ENCODE results near the gene NBPF20.
"Not testable (repeated sequence)": the region's sequence is repeated elsewhere in the genome, so short reads cannot be mapped to it uniquely, and the experiment has no call there.

DNA sequence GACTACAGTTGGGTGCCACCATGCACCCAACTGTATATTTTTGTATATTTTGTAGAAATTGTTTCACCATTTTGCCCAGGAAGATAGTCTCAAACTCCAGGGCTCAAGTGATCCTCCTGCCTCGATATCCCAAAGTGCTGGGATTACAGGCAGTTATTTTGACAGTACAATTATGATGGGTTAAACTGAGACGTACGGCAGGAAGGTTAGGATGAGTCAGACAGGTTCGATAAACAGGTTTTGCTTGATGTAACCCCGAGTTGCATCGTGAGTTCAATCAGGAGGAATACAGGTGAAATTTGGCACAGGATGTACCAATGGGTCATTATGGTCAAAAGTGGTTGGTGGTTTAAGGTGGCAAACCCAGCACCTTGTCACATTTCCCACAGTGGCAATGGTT lies 46.0 kb upstream of the NBPF20 start:
- TF ChIP-seq GTF2F1 (IDR thresholded peaks at IDR 0.05; ENCODE audit: borderline replicate concordance, low read depth, low read length); EZH2 (IDR thresholded peaks at IDR 0.05; ENCODE audit: low read depth, low read length, severe bottlenecking); CTCF (IDR thresholded peaks at IDR 0.05; ENCODE audit: control extremely low read depth in 1 of 3, insufficient read depth in 1 of 3, low read depth in 1 of 3, low read length in 3 of 3); FOSL1 (IDR thresholded peaks at IDR 0.05; ENCODE audit: insufficient read depth, low read depth, low read length); GABPA (IDR thresholded peaks at IDR 0.05; ENCODE audit: borderline replicate concordance, insufficient read depth, low read length); TAF1 (IDR thresholded peaks at IDR 0.05; ENCODE audit: low read depth, low read length): not testable (repeated sequence)
- TF ChIP-seq, protein P1, sequence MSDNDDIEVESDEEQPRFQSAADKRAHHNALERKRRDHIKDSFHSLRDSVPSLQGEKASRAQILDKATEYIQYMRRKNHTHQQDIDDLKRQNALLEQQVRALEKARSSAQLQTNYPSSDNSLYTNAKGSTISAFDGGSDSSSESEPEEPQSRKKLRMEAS (IDR thresholded peaks at IDR 0.05) = not testable (repeated sequence)
- TF ChIP-seq, protein P2, sequence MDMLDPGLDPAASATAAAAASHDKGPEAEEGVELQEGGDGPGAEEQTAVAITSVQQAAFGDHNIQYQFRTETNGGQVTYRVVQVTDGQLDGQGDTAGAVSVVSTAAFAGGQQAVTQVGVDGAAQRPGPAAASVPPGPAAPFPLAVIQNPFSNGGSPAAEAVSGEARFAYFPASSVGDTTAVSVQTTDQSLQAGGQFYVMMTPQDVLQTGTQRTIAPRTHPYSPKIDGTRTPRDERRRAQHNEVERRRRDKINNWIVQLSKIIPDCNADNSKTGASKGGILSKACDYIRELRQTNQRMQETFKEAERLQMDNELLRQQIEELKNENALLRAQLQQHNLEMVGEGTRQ (IDR thresholded peaks at IDR 0.05; ENCODE audit: low read length) = not testable (repeated sequence)
